HuH-7 (cell line): ENCODE data around the gene FIGNL2.

Experiments
- DNase-seq: peaks from one replicate; pipeline ENCODE4 v3.0.0; 2011; ENCODE audit warnings: low spot score

Gene FIGNL2

DNA sequence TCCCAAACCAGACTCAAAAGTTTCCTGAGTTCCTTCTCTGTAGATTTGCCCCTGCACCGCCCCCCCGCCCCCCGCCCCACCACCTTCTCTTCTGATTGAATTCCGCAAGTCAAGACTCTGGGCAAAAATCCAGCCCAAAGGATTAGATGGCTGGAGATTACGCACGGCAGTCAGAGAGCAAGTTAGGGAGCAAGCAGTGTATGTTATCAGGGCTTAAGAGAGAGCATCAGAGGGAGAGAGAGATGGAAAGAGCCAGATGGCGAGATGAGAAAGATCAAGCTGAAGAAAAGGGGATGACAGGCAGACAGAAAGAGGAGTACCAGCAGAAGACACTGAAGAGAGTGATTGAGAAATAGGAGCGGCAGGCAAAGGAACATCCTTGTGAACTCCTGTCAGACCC is 25.5 kb upstream of the FIGNL2 start:
- no peak for DNase-seq

DNA sequence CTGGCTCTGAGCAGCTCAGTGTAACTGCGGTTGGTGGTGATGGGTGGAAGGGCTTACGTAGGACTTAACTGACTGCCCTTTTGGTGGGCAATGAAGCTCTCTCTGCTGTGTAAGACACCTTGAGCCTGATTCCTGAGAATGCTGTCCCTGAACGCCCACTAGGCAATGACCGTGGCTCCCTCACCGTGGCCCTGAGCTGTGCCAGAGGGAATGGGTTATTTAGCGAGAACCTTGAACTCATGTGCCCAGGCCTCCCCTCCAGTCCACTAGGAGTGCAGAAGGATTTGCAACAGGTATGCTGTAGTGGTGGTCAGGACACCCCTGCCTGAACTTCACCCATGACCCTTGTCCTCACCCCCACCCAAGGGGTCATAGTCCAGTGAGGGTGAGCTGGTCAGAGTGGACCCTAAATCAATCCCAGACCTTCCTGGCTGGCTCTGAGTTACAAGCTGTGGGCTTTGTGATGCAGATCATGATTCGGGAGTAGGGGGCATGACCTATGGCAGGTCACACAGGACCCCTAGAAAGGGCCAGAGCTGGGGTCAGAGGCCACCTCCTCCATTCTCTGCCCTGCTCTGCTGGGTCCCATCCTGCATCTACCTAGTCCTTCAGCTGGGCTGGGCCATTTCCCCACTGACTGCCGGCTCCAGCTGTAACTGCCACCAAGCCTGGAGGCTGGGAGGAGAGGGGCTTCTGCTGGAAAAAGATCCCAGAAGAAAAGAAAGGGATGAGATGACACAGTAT is 24.9 kb upstream of the FIGNL2 start:
- no peak for DNase-seq

DNA sequence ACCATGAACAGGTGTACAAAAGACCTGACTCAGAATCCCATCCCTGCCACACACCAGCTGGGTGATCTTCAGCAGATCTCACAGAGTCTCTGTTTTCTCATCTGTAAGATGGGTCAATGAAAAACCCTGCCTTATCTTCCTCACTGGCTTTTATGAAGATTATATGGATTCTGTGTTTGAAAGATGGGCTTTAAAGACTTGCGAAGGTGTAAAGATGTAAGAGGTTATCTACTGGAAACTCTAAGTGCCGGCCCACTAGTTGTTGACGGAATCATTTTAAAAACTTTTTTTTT is 24.1 kb upstream of the FIGNL2 start:
- no peak for DNase-seq

DNA sequence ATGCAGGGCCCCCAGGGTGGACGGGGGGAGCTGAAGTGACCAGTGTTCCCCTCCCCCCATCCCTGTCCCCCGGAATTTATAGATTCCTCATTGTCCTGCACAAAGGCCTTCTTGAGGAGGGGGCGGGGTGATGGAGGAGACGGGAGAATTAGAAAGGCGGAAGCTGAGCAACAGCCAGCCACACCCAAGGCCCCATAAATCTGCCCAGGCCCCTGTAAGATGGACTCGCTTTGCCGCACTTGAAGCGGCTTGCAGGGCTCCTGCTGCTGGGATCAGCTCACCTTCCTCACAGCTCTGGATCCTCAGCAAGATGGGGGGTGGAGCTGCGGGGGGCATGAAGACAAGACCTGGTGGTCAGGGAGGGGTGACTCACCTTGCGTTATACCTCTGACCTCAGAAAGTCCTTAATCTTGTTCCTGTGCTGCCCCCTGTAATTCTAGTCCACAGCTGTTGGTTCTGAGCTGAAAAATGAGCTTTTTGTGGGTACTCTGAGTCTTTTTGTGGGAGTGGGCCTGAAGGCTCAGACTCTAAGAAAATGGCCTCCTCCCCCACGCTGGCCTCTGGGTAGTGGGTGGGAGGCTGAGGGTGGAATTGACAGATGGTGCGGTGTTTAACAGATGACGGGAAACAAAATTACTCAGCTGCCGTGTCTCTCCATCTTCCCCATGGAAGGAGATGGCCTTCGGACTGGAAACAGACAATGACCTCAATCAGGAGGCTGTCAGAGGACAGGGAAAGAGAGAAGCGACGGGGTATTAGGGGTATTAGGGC is 23.6 kb upstream of the FIGNL2 start:
- DNase-seq: no peak

DNA sequence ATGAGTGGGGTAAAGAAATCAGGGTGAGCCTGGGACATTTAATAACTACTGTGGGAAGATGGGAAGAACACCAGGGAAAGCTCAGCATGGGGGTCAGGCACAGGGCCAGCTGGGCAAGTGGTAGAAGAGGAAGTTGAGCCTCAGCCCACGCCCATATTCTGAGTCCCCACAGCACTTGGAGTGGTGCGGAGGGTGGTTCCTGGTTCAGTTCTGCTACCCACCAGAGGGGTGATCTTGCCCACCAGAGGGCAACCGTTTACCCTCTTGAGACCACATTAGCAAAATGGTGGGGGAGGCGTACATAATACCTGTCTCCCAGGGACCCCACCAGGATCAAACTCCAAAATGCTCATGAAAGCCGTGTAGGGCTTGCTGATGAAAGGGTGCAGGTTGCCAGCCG is 22.6 kb upstream of the FIGNL2 start:
- DNase-seq: no peak

DNA sequence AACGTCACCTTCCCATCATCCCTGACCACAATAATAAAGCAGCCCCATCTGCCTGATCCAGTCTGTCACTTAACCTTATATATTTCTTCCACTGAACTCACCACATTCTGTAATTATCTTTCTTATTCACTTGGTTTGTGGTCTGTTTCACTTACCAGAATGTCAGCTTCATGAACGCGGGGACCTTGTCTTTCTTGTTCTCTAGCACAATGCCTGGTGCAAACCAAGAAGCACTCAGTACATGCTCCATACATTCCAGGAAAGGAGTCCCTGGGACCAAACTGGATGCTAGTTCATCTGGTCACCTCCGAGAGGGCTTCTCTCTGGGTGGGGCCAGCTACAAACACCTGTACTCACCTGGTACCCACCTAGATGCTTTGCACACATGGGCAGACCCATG is 22.0 kb upstream of the FIGNL2 start:
- no peak for DNase-seq

DNA sequence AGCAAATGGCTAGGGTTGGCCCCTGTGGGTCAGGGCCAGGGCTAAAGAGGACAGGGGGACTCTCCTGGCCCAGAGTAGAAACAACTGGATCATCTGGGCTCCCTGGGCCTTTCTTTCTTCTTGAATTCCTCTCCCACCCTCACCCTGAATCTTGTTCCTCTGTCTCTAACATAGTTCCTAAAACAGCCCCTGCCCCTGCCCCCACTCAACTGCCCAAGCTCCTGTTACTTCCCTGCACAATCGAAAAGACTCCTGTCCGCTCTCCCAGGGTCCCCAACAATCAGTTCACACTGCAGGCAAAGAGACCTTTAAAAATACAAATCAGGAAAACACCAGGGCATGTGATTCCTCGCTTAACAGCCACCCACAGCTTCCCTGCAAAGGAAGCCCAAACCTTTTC is 21.4 kb upstream of the FIGNL2 start:
- DNase-seq: no peak

DNA sequence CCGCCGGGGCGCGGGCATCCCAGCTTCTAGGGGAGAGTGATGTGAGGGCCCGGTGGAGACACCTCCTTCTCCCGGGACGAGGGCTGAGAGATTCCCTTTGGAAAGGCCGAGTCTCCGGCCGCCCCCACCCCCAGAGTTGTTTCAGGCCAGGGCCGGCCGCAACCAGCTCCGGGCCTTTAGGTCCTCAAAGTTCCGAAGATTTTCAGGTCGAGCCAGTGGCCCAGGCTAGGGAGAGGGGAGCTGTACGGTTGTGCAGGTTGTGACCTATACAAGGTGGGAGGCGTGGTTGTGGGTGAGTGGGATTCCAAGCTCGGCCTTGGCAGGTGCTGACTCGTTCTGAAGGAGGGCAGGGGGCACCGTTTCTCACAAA is 21.0 kb upstream of the FIGNL2 start:
- no peak for DNase-seq

DNA sequence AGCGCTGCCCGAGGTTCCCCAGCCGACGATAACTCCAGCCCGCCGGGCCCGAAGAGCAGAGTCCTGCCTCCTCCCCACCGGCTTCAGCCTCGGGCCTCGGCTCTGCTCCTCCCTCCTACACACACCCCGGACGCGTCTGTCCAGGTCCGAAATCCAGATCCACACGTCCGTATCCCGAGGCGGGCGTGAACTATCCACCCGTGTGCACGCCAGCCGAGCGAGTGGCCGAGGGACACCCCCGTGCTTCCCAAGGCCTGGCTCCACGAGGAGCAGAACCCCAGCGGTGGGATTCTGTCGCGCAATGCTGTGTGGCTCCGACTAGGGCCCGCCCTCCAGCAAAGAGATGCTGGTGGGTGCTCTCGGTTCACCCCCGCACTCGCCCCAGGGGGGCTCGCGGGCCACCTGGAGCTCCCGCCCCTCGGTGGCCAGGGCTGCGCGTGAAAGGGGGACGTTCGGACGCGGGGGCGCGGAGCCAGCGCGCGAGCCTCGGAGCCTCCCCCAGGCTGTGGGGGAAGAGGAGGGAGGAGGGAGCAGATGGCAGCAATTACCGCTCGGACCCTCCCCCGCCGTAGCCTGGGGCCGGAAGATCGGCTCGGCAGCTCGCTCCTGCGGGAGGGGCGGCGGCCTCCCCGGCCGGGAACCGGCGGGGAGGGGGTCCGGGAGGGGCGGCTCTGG is 20.4 kb upstream of the FIGNL2 start:
- DNase-seq: no peak

DNA sequence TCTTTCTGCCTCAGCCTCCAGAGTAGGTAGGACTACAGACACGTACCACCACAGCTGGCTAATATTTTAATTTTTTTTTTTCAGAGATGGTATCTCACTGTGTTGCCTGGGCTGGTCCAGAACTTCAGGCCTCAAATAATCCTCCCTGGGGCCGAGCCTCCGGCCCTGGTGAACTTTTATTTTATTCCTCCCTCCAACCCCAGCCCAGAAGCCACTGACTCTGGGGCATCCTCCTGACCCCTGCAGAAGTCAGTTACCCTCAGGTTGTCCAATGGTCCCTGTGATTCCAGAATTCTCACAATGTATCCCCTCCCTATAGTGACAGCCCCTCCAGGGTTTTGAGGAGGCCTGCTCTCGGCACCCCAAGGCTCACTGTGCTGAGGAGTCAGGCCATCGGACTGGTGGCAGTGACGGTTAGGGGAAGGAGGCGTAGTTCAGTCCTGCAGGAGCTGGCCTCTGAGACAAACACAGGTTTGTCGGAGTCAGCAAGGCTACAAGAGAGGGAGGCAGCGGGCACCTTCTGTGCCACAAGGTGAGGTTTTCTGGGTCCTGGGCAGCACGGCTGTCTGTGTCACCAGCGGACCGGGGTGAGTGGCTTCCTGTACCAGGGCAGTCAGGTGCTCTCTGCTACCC is 19.4 kb upstream of the FIGNL2 start:
- no peak for DNase-seq

DNA sequence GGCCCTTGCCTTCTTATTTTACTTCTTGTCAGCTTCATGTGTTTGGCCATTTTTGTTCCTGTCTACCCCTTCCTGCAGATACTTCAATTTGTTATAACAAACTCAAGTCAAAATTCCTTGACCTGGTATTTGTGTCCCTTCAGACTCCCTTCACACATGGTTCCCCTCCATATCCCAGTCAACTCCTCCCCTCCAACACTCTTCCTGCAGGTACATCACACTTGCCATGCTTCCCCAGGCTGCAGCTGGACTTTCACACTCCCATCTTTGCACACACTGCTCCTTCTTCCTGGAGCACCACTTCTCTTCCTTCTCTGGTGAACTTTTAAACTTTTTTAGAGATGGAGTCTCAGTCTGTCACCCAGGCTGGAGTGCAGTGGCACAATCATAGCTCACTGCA is 18.9 kb upstream of the FIGNL2 start:
- no peak for DNase-seq

DNA sequence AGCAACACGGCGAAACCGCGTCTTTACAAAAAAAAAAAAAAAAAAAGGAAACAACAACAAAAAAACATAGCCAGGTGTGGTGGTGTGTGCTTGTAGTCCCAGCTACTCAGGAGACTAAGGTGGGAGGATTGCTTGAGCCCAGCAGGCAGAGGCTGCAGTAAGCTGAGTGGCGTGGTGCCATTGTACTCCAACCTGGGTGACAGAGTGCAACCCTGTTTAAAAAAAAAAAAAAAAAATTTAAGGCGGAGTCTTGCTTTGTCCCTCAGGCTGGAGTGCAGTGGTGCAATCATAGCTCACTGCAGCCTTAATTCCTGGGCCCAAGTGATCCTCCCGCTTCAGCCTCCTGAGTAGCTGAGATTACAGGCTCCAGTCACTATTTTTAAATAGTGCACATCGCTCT is 18.2 kb upstream of the FIGNL2 start:
- no peak for DNase-seq

DNA sequence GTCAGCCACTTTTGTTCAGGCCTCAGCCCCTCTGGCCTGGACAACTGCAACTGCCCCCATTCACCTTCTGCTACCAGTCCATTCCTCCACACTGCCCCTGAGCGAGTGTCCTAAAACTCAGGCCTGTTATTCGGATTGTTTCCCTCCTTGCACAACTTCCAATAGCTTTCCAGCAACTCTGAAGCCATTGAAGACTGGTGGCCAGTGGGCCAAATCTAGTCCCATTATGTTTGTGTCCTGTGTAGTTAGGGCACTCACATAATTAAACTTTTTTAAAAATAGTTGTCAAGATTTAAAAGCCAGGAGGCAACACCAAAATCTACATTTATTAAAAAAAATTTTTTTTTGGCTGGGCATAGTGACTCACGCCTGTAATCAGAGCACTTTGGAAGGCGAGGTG is 17.8 kb upstream of the FIGNL2 start:
- no peak for DNase-seq

DNA sequence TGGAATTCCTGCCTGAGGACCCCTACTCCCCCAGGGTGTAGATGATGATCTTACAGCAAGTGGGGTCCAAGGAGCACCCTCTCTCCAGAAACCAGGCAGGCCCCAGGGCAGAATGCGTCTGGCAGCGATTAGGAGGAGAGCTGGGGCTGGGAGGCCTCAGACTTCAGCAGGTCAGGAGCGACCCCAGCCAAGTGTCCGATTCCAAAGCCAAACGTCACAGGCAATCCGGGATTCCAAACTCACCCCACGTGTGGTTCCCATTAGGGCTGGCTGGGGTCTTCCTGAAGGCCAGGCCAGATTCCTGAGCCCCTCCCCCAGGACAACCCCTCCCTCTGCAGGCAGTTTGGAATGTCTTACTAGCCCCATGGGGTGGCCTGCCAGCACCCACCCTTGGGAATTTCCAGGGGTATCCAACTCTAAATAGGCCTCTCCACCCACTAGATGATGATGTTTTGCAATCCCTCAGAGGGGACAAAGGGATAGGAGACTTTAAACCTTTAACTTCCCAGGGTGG is 17.3 kb upstream of the FIGNL2 start:
- no peak for DNase-seq

DNA sequence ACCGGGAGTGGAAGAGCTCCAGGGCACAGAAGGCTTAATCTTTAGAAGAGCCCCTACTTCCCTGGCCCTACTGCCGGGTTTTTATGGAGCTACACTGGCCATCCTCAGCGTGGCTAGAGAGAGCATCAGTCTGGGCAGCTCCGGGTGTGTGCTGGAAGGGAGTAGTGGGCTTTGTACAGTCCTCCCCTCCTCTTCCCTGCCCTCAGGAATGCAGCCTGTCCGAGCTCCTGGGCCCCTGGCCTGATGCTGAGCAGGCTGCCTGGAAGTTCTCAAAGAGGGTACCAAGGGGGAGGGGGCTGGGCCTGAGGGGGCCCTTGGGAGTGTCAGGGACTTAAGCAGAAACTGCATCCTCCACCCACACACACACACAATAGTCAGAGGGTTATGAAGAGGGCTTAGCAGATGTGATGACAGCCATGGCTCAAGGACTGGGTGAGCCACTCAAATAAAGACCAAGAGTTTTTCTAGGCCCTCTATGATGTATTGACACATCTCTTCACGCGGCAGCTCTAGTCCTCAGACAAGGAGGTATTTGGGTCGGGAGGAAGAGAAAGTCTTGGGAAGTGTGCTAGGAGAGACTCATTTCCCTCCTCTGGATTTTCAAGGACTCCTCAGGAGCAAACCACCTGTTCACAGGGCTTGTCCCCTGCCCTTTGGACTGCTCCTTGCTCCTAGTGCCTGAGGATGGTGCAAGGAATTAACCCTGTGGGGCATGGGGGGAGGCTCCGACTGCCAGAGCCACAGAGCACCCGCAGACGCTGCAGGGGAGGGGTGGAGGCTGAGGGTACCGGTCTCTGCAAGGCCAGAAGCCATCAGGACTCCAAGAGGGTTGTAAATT is 16.5 kb upstream of the FIGNL2 start:
- no peak for DNase-seq

DNA sequence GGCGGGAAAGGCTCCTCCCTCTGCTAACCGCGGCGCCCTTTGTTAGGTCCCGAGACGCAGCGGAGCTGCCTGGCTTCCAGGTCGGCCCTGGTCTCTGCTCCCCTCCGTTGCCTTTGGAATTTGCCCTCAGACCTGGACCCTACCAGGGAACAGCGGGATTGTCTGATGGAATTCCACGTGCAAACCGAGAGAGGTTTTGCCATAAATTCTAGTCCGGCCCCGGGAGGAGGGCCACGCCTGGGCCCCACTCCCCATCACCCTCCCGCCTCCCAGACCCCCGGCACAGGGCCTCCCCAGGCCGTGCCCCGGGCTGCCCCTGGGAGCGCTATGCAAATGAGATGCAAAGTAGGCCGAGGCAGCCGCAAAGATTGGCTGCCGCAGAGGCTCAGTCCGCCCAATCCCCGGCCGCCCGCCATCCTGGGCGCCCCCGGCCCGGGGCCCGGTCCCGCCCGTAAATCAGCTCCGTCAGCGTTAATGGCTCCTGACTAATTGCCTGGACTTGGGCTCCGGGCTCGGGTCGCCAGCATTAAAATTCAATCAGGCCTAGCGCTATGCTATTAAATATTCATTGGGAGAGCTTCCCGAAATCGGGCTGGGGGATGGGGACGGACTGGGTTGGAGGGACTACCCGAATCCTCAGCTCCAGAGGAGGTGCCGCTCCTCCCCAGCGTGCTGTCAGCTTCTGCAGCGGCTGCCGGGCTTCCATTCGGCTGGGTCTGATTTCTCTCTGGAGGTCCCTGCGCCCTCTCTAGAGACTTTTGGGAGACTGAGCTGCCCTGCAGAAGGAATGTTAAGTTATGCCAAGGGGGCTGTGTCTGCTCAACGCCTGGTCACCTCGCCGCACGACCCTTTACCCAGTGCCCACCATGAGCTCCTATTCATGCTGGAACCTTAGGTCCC is 15.7 kb upstream of the FIGNL2 start:
- peak; percentile 90 for DNase-seq

DNA sequence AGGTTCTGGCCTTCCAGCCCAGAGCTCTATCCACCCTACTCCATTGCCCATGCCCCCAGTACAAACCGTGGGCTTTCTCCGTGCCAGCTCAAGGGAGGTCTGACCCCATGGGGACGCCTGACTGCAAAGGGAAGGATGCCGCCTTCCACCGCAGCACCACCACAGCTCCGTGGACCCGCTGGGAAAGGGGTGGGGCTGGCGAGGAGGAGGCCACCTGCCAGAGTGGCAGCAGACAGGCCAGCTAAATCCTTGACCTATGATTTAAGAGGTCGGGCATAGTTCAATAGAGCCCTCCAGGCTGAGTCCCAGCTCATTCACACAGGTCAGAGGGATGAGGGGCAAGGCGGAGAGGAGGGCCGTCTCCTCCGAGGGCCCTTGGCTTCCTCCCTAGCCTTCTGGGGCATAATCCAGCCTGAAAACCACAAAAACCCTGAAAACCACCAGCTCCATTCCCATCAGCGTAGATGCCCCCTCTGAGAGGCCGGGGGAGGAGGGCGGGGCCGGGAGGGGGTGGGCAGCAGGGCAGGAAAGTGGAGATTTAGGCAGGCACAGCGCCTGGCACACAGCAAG is 14.9 kb upstream of the FIGNL2 start:
- no peak for DNase-seq

DNA sequence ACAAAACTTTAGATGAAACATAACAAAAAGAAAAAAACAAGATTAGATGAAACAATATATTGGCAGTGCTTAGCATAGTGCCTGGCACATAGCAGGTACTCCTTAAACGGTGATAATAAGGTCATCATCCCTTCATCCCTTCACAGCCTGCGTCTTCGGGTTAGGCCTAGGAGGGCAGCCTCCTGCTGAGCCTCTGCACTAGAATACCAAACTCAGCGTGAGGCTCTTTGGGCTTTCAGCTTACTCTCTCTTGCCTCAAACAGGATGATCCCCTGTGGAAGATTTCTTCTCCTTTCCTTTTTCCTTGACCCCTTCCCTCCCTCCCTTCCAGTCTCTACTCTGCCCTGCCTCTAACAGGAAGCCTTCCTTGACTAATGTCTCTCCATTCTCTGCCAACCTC is 14.4 kb upstream of the FIGNL2 start:
- no peak for DNase-seq

DNA sequence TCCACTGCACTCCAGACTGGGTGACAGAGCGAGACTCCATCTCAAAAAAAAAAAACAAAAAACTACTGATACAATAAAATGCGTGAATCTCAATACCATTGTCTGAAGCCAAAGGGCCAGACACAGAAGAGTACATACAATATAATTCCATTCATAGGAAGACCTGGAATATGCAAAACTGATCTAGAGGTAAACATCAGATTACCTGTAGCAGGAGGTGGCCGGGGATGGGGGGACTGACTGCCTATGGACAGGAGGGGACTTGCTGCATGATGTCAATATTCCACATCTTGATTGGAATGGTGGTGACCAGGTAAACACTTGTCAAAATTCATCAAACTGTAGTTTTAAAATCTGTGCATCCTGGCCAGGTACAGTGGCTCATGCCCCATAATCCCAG is 12.5 kb upstream of the FIGNL2 start:
- DNase-seq: no peak

DNA sequence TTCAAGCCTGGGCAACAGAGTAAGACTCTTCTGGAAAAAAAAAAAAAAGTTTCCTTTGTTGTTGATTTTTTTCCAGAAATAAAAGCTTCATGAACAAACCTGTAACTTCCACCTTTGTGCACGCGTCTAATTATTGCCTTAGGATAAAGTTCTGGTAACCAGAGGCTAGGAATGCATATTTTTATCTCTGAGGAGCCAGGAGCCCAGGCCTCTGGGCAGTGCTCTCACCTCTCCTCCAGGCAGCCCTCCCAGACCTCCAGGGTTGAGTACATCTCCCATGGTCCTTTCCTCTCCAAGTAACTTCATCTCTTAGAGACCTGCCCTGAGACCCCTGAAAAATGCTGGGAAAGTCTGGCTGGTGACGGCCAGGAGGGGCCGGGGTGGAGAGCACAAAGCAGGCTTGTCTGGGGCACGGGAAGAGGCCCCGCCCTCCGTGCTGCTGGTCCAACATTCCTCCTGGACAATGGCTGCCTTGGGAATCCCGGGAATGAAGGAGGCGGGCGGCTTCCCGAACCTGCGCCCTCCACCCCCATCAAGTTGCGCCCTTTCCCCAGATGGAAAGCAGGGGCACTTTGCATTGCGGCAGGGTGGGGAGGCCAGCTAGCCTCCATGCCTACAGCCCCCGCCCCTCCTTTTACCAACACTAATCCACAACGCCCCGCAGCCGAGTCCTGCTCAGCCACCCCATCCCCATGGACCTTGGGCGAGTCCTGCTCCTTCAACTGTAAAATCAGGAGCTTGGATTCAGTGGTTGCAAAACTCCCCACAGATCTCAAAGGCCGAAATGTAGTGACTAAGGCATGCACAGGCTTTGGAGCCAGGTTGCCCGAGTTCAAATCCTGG is 7.3 kb upstream of the FIGNL2 start:
- peak; percentile 86 for DNase-seq
